SU-DHL-6 (cell line): ENCODE results near the gene HS3ST3A1.

Experiments
- H2AFZ ChIP-seq: fragments of 200-600 bp; sonication (generic); 2 replicates; pipeline ENCODE4 v1.6.1; 2014; ENCODE audit warnings: low read depth, mild to moderate bottlenecking, moderate library complexity, mixed read lengths, antibody characterized with exemption, low read length; ENCODE audit not compliant: severe bottlenecking
- H3F3A ChIP-seq: fragments of 200-600 bp; shearing (Covaris generic); 2 replicates; pipeline ENCODE4 v1.6.0; 2016; ENCODE audit warnings: antibody characterized with exemption, mild to moderate bottlenecking; ENCODE audit not compliant: insufficient read depth
- H3K27ac ChIP-seq: fragments of 200-600 bp; sonication (generic); 2 replicates; pipeline ENCODE4 v1.5.1; 2016; ENCODE audit warnings: low read depth, mild to moderate bottlenecking, low read length, moderate library complexity, mixed read lengths
- H3K27me3 ChIP-seq: fragments of 200-600 bp; sonication (generic), shearing (Covaris generic); 2 replicates; pipeline ENCODE4 v1.6.0; 2014; ENCODE audit warnings: mild to moderate bottlenecking, low read length
- H3K36me3 ChIP-seq: fragments of 200-600 bp; sonication (generic); 2 replicates; pipeline ENCODE4 v1.6.1; 2014; ENCODE audit warnings: mild to moderate bottlenecking, low read length, mixed read lengths
- H3K4me2 ChIP-seq: fragments of 300-600, 200-600 bp; shearing (Covaris generic), sonication (generic); 2 replicates; pipeline ENCODE4 v1.6.0; 2014; ENCODE audit warnings: low read length, low read depth, mild to moderate bottlenecking; ENCODE audit not compliant: poor library complexity, severe bottlenecking
- H3K4me3 ChIP-seq: fragments of 200-600 bp; sonication (generic); 2 replicates; pipeline ENCODE4 v1.5.1; 2014; ENCODE audit warnings: antibody characterized with exemption, low read length, mild to moderate bottlenecking, mixed read lengths; ENCODE audit not compliant: insufficient read depth, poor library complexity, severe bottlenecking
- H3K79me2 ChIP-seq: fragments of 200-600 bp; sonication (generic); 2 replicates; pipeline ENCODE4 v1.6.1; 2014; ENCODE audit warnings: mild to moderate bottlenecking, low read length, moderate library complexity; ENCODE audit not compliant: insufficient read depth
- H3K9ac ChIP-seq: fragments of 200-600 bp; sonication (generic); 2 replicates; pipeline ENCODE4 v1.7.0; 2014; ENCODE audit warnings: mild to moderate bottlenecking, low read length
- H3K9me2 ChIP-seq: fragments of 200-600 bp; sonication (generic); replicated peaks from 2 replicates; pipeline ENCODE4 v1.6.1; 2014; ENCODE audit warnings: low read length; ENCODE audit not compliant: insufficient read depth
- H3K9me3 ChIP-seq: fragments of 200-600 bp; sonication (generic); 2 replicates; pipeline ENCODE4 v1.6.1; 2014; ENCODE audit warnings: low read length, mixed read lengths; ENCODE audit not compliant: insufficient read depth
- H4K20me1 ChIP-seq: fragments of 200-600 bp; sonication (generic); 2 replicates; pipeline ENCODE4 v1.6.1; 2014; ENCODE audit warnings: low read depth, mild to moderate bottlenecking, antibody characterized with exemption, low read length, moderate library complexity, mixed read lengths
- CTCF ChIP-seq: fragments of 200-600 bp; sonication (generic); IDR thresholded peaks from one replicate; pipeline ENCODE4 v1.5.1; 2017; ENCODE audit warnings: antibody characterized with exemption, mild to moderate bottlenecking, low read length, moderate library complexity; ENCODE audit not compliant: insufficient read depth, poor library complexity, severe bottlenecking
- EZH2phosphoT487 ChIP-seq: fragments of 200-600 bp; sonication (generic), shearing (Covaris generic); conservative IDR thresholded peaks from 2 replicates; pipeline ENCODE4 v1.6.1; 2018; ENCODE audit warnings: mild to moderate bottlenecking, antibody characterized with exemption, low read length, moderate library complexity, mixed read lengths

HS3ST3A1 gene

GRCh38 chr17:13599168-13599577 lies 2.6 kb downstream of the HS3ST3A1 start:
- Histone ChIP-seq H4K20me1 (no peaks in the 10 kb centered on the region), H3K4me2 (no peak overlapping the region), H3K36me3 (no peaks in the 10 kb centered on the region), H3K27me3 (no peaks in the 10 kb centered on the region), H3K27ac (no peak overlapping the region), H3K79me2 (no peaks in the 10 kb centered on the region), H3K9me2 (no peaks in the 10 kb centered on the region), H3K4me3 (no peak overlapping the region), H3K9me3 (no peaks in the 10 kb centered on the region), H3F3A (no peaks in the 10 kb centered on the region), H2AFZ (no peak overlapping the region), H3K9ac (no peak overlapping the region)
- TF ChIP-seq CTCF (no peak), EZH2phosphoT487 (no peak)

GRCh38 chr17:13598353-13599167 lies 3.2 kb downstream of the HS3ST3A1 start:
- no peak overlapping the region for H3K4me2 ChIP-seq
- no peak overlapping the region for H3K27ac ChIP-seq
- no peak overlapping the region for H3K9ac ChIP-seq
- no peaks in the 10 kb centered on the region for H3K36me3 ChIP-seq
- H3K79me2 ChIP-seq, result no peaks in the 10 kb centered on the region
- H3K9me3 ChIP-seq, result no peaks in the 10 kb centered on the region
- no peak overlapping the region for H2AFZ ChIP-seq
- no peak for TF ChIP-seq EZH2phosphoT487
- TF ChIP-seq CTCF, result no peak
- no peaks in the 10 kb centered on the region for H3K27me3 ChIP-seq
- H3K4me3 ChIP-seq, result no peak overlapping the region
- no peaks in the 10 kb centered on the region for H4K20me1 ChIP-seq
- no peaks in the 10 kb centered on the region for H3F3A ChIP-seq
- no peaks in the 10 kb centered on the region for H3K9me2 ChIP-seq

GRCh38 chr17:13597723-13598347 lies 3.9 kb downstream of the HS3ST3A1 start:
- Histone ChIP-seq H2AFZ (no peak overlapping the region), H3K9ac (no peak overlapping the region), H3K27me3 (no peaks in the 10 kb centered on the region), H3K4me3 (no peak overlapping the region), H3K36me3 (no peaks in the 10 kb centered on the region), H4K20me1 (no peaks in the 10 kb centered on the region), H3K79me2 (no peaks in the 10 kb centered on the region), H3K27ac (no peak overlapping the region), H3K9me2 (no peaks in the 10 kb centered on the region), H3F3A (no peaks in the 10 kb centered on the region), H3K9me3 (no peaks in the 10 kb centered on the region), H3K4me2 (no peak overlapping the region)
- TF ChIP-seq EZH2phosphoT487 (no peak), CTCF (peak; percentile 32)
